AG09309 (cell line): ENCODE measurements around the gene NMBR.
"Not testable (repeated sequence)": the region's sequence is repeated elsewhere in the genome, so short reads cannot be mapped to it uniquely, and the experiment has no call there.

Experiments used
- DNase-seq: peaks from one replicate; pipeline ENCODE4 v3.0.0-alpha.2; 2010; ENCODE audit warnings: low read depth
- H3K4me3 ChIP-seq: 2 replicates; pipeline ENCODE4 v1.5.1; 2011; ENCODE audit warnings: mild to moderate bottlenecking, low read depth, low read length, moderate library complexity; ENCODE audit not compliant: control insufficient read depth
- TF ChIP-seq, protein P1 (sequence below): IDR thresholded peaks from 2 replicates; pipeline ENCODE4 v1.5.1; 2011; ENCODE audit warnings: mild to moderate bottlenecking, low read depth, low read length, inconsistent platforms; ENCODE audit not compliant: insufficient read depth, control insufficient read depth; ENCODE audit errors: missing control alignments

The NMBR gene

GRCh38 chr6:142173980-142174379, 27.1 kb upstream of the NMBR start:
- TF ChIP-seq, protein P1, sequence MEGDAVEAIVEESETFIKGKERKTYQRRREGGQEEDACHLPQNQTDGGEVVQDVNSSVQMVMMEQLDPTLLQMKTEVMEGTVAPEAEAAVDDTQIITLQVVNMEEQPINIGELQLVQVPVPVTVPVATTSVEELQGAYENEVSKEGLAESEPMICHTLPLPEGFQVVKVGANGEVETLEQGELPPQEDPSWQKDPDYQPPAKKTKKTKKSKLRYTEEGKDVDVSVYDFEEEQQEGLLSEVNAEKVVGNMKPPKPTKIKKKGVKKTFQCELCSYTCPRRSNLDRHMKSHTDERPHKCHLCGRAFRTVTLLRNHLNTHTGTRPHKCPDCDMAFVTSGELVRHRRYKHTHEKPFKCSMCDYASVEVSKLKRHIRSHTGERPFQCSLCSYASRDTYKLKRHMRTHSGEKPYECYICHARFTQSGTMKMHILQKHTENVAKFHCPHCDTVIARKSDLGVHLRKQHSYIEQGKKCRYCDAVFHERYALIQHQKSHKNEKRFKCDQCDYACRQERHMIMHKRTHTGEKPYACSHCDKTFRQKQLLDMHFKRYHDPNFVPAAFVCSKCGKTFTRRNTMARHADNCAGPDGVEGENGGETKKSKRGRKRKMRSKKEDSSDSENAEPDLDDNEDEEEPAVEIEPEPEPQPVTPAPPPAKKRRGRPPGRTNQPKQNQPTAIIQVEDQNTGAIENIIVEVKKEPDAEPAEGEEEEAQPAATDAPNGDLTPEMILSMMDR = no peak
- no peak for DNase-seq
- H3K4me3 ChIP-seq = no peak overlapping the region

DNA sequence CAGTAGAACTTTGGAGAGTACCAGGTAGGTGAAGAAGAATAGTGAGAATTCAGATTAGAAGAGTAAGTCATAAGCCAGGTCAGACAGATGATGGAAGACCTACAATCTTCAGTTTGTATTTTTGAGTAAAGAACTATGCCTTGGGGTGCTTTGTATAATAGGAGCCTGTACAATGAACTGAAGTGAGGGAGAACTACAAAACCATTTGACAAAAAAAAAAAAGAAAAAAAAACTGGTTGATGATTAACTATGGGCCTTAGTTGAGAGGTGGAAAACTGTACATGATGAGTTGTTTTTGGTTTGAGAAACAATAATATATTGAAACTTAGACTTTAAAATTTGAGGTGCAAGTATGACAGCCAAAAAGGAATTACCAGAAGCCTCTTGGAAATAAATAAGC, 25.8 kb upstream of the NMBR start:
- no peak overlapping the region for H3K4me3 ChIP-seq
- no peak for DNase-seq
- TF ChIP-seq, protein P1 = no peak

- no peak overlapping the region for H3K4me3 ChIP-seq
- TF ChIP-seq, protein P1 = no peak
- DNase-seq = no peak
Measured at GRCh38 chr6:142171351-142171750, 24.4 kb upstream of the NMBR start.

- no peak overlapping the region for H3K4me3 ChIP-seq
- TF ChIP-seq, protein P1 = no peak
- no peak for DNase-seq
Measured at GRCh38 chr6:142167486-142167885, 20.6 kb upstream of the NMBR start.

- TF ChIP-seq, protein P1 = no peak
- DNase-seq = no peak
- no peak overlapping the region for H3K4me3 ChIP-seq
Measured at GRCh38 chr6:142167071-142167470, 20.1 kb upstream of the NMBR start.

DNA sequence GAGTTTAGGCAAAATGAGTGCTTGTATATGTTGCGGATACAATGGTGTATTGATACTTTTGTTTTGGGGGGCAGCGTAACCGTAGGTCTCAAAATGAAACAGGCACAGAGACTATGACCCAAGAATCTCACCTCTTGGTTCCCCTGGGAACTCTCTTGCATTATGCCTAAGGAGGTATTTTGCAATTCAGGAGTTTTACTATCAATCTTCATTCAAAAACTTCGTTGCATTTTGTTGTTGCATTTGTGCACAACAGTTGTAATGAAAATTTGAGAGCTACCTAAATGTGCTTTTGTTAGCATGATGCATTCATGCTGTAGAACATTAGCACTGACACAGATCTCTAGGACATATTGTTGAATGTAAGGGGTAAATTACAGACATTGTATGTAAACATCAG, 18.3 kb upstream of the NMBR start:
- no peak for DNase-seq
- TF ChIP-seq, protein P1 = no peak
- no peak overlapping the region for H3K4me3 ChIP-seq

DNA sequence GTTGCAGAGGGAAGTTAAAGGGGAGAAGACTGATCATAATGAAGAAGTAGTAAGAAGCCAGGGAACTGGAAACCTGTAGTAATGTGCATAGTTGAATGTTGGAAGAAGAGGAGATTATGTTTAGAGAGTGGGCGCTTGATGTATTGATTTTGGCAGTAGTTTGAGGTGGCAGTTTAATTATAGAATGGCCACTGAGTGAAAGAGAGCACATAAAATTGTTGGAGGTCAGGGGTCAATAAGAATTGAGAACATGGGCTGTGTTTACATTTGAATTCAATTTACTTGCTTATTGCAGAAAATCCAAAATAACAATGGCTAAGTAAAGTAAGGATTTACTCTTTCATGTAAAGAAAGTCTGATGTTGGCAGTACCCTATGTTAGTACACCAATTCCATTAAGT, 15.9 kb upstream of the NMBR start:
- DNase-seq = no peak
- TF ChIP-seq, protein P1 = no peak
- H3K4me3 ChIP-seq = no peak overlapping the region

GRCh38 chr6:142156758-142157068, 9.8 kb upstream of the NMBR start:
- not testable (repeated sequence) for DNase-seq, H3K4me3 ChIP-seq
